ENCODE results near the gene NMT1.

The NMT1 gene

GRCh38 chr17:45086391-45086790, 25.3 kb downstream of the NMT1 start:
- DNase-seq: no peak

GRCh38 chr17:45086865-45087503, 25.9 kb downstream of the NMT1 start:
- DNase-seq: no peak

DNA sequence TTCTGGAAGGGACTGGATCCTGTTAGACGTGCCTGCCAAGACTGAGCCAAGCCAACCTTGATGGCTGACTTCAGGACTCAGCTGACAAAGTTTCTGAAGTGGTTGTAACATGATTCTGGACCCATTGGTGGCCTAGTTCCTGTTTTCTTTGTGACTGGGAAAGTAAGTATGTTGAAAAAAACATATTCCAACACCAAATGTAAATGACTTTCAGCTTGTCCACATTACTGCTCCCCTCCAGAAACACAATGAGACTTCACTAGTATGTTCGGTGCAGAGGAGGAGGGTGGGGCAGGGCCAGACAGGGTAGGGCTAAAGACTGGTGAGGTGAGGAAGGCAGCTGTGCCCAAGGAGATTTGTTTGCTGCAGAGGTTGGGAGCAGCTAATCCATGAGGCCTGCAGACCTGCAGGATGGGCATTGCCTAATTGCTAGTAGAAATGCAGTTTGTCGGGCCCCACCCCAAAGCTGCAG, 26.4 kb downstream of the NMT1 start:
- DNase-seq: no peak

GRCh38 chr17:45087978-45088377, 26.9 kb downstream of the NMT1 start:
- DNase-seq: no peak

- no peak for DNase-seq
Measured at GRCh38 chr17:45088741-45089140, 27.6 kb downstream of the NMT1 start.

DNA sequence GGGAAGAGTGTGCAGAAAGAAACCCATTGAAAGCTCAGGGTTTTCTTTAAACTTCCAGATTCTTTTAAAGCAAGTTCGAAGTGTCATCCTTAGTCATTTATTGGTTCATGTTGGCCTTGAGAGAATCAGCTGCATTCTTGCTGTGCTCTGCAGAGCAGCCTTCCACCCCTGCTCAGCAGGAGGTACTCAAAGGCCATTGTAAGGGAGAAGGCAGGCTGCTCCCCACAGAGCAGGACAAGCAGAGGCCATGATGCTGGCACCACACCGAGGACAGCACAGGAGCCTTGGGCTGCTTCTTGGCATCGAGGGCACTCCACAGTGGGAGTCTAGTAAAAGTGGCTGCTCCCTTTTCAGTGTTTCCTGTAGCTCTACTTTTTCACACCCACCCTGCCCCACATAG, 29.6 kb downstream of the NMT1 start:
- DNase-seq: no peak

DNA sequence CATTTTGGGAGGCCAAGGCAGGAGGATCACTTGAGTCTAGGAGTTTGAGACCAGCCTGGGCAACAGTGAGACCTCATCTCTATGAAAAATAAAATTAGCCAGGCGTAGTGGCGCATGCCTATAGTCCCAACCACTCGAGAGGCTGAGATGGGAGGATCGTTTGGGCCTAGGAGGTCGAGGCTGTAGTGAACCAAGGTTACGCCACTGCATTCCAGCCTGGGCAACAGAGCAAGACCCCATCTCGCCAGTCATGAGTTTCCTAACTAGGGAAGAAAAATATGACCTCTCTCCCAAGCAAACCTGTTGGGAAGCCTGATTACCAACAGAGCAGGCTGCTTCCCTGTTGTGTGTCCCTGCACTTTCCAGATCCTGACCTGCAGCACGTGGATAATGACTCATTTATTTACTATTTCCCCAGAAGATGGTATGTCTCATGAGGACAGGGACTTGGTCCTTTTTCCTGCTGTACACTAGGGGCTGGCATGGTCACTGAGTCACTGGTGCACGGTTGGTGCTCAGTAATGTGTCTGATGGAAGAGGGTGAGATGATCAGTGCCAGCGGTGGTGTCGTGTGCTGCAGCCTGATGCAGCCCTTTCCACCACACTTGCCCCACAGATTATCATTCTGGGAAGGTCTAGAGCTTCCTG, 30.8 kb downstream of the NMT1 start:
- no peak for DNase-seq

DNA sequence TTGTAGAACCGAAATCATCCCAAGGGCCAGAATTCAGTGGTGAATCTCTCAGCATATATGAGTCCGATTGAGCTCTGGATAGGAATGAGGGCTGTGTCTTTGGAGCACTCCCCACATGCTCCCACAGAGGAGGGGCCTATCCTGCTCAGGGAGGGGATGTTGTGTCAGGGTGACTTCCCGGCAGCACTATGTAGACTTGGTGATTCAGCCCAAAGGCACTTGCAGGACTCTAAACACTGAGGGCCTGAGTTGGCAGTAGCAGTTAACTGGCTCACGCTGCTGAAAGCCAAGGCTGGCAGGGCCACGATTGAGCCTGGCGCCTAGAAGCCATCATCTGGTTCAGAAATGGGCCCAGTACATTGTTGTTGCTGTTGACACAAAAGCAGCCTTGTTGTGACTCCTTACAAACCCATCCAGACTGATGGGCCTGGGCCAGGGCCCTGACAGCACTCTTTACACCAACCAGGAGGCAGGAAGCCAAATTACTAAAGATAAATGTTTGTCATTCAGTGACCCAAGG, 31.9 kb downstream of the NMT1 start:
- no peak for DNase-seq

GRCh38 chr17:45093444-45094110, 32.5 kb downstream of the NMT1 start:
- DNase-seq: no peak

GRCh38 chr17:45096141-45096540, 35.0 kb downstream of the NMT1 start:
- DNase-seq: peak; percentile 34

DNA sequence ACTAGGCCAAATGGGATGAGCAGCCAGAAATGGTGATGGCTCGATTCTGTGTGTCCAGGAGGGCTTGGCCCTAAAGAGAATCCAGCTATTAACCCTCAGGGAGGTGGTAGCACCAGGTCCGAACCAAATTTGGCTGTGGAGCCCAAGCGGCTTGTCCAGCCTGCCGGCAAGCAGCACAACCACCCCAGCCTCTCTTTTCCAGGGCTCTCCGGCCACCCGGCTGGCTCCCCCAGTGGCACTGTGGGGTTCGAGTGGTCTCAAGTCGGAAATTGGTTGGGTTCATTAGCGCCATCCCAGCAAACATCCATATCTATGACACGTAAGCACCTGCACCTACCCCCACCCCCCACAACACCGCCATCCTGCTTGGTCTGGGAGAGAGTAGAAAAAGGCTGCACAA, 35.8 kb downstream of the NMT1 start:
- no peak for DNase-seq

GRCh38 chr17:45098081-45098868, 37.2 kb downstream of the NMT1 start:
- peak; percentile 73 for DNase-seq

DNA sequence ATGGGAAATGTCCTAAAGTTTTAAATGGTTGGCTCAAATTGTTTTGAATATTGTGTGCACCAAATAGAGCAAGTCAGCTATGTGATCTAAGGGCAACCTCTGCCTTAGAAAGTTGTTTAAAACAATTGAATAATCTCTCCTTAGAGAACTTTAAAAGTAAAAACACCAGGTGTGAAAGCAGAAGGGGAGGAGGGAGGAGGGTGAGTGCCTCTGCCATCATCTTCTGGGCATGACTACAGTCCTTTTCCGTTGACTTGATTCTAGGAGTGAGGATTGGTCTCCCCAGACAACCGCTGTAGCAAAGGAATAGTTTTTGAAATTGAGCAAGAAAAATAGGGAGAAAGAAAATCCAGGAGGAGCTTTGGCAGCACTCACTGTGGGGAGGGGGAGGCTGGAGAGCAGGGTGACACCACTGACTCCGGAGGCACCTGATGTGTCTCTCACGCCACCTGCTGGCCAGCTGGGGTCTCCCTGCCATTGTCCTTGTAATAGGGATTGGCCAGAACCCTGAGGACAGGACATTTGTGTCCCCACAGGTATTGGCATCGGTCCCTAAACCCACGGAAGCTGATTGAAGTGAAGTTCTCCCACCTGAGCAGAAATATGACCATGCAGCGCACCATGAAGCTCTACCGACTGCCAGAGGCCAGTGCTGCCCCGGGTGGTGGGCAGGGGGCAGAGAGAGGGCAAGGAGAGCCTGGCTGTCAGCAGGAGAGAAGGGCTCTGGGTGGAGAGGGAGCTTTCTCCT, 37.9 kb downstream of the NMT1 start:
- peak; percentile 66 for DNase-seq

DNA sequence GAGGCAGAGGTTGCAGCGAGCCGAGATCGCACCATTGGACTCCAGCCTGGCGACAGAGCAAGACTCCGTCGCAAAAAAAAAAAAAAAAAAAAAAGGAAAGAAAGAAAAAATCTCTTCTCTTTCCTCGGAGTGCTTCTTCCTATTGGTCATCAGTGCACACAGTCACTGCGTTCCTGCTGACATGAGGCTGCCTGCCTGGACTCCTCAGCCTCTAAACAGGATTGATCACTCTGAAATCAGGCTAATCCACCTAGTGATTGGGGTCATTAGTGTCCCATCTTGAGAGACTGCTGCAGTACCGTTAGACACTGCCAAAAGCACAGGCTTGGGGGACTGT, 40.4 kb downstream of the NMT1 start:
- DNase-seq: no peak

DNA sequence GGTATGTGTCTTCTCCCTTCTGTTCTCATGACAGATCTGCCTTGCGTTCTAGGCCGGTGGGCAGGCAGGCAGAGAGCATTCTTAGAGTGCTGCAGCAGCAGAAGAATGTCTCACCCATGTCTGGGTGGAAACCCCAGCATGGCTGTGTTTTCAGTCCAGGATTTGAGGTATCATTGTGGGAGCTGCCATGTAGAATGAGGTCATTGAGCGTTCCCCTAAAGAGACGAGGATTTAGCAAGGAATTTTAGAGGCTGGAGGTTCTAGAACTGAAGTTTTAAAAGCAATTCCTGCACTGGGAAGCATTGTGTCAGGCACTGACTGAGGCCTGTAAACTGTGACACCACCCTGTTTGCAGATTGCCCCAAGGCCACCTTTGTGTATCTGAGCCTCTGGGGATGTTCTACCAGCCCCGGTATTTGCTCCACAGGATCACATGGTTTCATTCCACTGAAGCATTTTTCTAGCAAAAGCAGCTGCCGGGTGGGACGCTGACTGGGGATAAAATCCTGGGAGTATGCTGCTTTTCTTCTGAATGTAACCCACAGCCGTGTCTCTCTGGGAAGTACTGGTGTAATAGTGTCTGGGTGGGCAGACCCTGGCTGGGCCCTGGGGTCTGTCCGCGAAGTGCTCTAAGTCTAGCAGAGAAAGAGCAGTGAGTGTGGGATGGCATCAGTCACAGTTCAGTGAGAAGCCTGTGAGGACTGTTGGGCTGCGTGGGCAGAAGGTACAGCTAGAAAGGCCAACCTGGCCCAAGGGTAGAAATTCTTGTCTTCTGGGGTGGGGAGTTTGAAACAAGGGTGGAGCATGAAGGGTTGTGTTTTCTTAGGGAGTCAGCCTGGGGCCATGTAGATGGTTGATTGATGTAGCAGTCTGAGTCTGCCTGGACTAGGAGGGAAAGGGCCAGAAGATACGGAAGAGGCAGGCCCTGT, 41.0 kb downstream of the NMT1 start:
- no peak for DNase-seq

GRCh38 chr17:45102856-45103255, 41.7 kb downstream of the NMT1 start:
- no peak for DNase-seq

DNA sequence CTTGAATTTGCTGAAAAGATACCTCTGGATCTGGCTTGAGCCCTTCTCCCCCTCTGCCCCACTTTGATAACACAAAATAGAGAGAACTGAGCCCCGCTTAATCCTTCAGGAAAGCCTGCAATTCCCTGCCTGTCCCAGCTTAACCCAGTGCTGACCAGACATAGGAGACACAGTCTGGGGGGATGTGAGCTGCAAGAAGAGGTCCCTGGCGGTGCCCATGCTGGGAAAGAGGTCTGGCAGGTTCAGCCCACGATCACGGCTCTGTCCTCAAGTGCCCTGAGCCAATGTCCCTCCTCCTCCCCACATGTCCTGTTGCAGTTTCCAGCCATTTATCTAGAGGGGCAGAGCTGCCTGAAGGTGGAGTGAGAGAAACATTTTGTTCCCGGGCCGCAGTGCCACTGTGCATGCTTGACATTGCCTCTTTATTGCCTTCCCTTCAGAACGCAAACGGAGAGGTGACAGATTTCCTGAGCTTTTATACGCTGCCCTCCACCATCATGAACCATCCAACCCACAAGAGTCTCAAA, 42.2 kb downstream of the NMT1 start:
- DNase-seq: no peak

- DNase-seq: no peak
Measured at GRCh38 chr17:45104029-45104428, 42.9 kb downstream of the NMT1 start.

- no peak for DNase-seq
Measured at GRCh38 chr17:45104497-45104896, 43.4 kb downstream of the NMT1 start.

GRCh38 chr17:45104907-45105624, 43.9 kb downstream of the NMT1 start:
- no peak for DNase-seq

GRCh38 chr17:45106096-45106495, 45.0 kb downstream of the NMT1 start:
- DNase-seq: no peak

All from NCI-H1694 treated with DMSO at 0.1 percent for 48 hours (cell line).